GM12878 (cell line): Measurements from ENCODE around the gene GZMA.

Source experiments
- BMI1 ChIP-seq: fragments of 450-650 bp; IDR thresholded peaks from 2 replicates; pipeline ENCODE4 v1.6.1; 2016; ENCODE audit warnings: mild to moderate bottlenecking, moderate library complexity, borderline replicate concordance
- GABPA ChIP-seq: IDR thresholded peaks from 2 replicates; pipeline ENCODE4 v1.6.1; 2014; ENCODE audit warnings: antibody characterized with exemption, low read depth, mild to moderate bottlenecking, inconsistent platforms
- POLR2A ChIP-seq: IDR thresholded peaks from 2 replicates; pipeline ENCODE4 v1.6.1; 2011; ENCODE audit warnings: low read depth, mild to moderate bottlenecking, low read length
- POU2F2 ChIP-seq: IDR thresholded peaks from 3 replicates; pipeline ENCODE4 v1.6.1; 2011; ENCODE audit warnings: low read depth, mild to moderate bottlenecking, low read length, borderline replicate concordance
- RAD51 ChIP-seq: fragments of 450-650 bp; IDR thresholded peaks from 2 replicates; pipeline ENCODE4 v1.6.1; 2016; ENCODE audit warnings: moderate library complexity, mild to moderate bottlenecking, inconsistent platforms
- RB1 ChIP-seq: fragments of 450-650 bp; formaldehyde crosslinking; IDR thresholded peaks from 2 replicates; pipeline ENCODE4 v1.6.1; 2017; ENCODE audit warnings: mild to moderate bottlenecking, borderline replicate concordance
- SUZ12 ChIP-seq: fragments of 200-600 bp; sonication (generic); IDR thresholded peaks from one replicate; pipeline ENCODE4 v1.6.1; 2018; ENCODE audit warnings: antibody characterized with exemption, mild to moderate bottlenecking; ENCODE audit not compliant: unreplicated experiment
- TF ChIP-seq, protein P1 (sequence below), 3 experiments: IDR thresholded peaks in 2 of 3; conservative IDR thresholded peaks in 1 of 3; 2 replicates each; pipeline ENCODE4 v1.5.1; 2011; ENCODE audit warnings: low read depth in 3 of 3, low read length in 3 of 3, mild to moderate bottlenecking in 3 of 3, control low read depth in 2 of 3, moderate library complexity in 2 of 3, inconsistent platforms in 1 of 3, mixed read lengths in 1 of 3; ENCODE audit not compliant: control insufficient read depth in 2 of 3, insufficient read depth in 1 of 3; ENCODE audit errors: extremely low read depth in 1 of 3
- TF ChIP-seq, protein P2 (sequence below): fragments of 450-650 bp; IDR thresholded peaks from 2 replicates; pipeline ENCODE4 v1.6.1; 2014; ENCODE audit warnings: mild to moderate bottlenecking
- TF ChIP-seq, protein P3 (sequence below): IDR thresholded peaks from 2 replicates; pipeline ENCODE4 v1.6.1; 2012; ENCODE audit warnings: low read depth, low read length, improper control_type of control experiment

DNA sequence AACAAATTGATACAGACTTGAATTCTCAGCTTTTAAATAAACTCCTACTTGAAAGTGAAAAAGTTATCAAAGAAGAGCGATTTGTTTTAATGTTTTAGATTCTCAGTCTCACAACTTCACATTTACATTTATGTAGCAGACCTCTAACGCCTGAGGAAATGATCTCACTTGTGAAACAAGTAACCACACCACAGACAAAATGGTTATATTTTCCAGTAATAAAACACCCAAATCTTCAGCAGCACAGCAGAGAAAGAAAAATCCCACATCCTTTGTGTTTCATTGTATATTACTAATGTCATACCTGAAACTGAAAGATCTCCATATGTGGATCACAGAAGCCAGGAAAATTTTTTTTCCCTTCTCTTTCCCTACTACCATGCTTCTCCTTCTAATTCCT, 29.8 kb upstream of the GZMA start:
- TF ChIP-seq RB1 (no peak), RAD51 (no peak), POLR2A (no peak), POU2F2 (no peak), BMI1 (no peak), GABPA (no peak), SUZ12 (no peak)
- TF ChIP-seq, protein P1, sequence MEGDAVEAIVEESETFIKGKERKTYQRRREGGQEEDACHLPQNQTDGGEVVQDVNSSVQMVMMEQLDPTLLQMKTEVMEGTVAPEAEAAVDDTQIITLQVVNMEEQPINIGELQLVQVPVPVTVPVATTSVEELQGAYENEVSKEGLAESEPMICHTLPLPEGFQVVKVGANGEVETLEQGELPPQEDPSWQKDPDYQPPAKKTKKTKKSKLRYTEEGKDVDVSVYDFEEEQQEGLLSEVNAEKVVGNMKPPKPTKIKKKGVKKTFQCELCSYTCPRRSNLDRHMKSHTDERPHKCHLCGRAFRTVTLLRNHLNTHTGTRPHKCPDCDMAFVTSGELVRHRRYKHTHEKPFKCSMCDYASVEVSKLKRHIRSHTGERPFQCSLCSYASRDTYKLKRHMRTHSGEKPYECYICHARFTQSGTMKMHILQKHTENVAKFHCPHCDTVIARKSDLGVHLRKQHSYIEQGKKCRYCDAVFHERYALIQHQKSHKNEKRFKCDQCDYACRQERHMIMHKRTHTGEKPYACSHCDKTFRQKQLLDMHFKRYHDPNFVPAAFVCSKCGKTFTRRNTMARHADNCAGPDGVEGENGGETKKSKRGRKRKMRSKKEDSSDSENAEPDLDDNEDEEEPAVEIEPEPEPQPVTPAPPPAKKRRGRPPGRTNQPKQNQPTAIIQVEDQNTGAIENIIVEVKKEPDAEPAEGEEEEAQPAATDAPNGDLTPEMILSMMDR (IDR thresholded peaks at IDR 0.05 in 2 of 3, conservative IDR thresholded peaks at IDR 0.05 in 1 of 3; ENCODE audit: control insufficient read depth in 2 of 3, extremely low read depth in 1 of 3, insufficient read depth in 1 of 3, low read depth in 3 of 3, low read length in 3 of 3) = no peak
- TF ChIP-seq, protein P2, sequence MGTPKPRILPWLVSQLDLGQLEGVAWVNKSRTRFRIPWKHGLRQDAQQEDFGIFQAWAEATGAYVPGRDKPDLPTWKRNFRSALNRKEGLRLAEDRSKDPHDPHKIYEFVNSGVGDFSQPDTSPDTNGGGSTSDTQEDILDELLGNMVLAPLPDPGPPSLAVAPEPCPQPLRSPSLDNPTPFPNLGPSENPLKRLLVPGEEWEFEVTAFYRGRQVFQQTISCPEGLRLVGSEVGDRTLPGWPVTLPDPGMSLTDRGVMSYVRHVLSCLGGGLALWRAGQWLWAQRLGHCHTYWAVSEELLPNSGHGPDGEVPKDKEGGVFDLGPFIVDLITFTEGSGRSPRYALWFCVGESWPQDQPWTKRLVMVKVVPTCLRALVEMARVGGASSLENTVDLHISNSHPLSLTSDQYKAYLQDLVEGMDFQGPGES = no peak
- TF ChIP-seq, protein P3, sequence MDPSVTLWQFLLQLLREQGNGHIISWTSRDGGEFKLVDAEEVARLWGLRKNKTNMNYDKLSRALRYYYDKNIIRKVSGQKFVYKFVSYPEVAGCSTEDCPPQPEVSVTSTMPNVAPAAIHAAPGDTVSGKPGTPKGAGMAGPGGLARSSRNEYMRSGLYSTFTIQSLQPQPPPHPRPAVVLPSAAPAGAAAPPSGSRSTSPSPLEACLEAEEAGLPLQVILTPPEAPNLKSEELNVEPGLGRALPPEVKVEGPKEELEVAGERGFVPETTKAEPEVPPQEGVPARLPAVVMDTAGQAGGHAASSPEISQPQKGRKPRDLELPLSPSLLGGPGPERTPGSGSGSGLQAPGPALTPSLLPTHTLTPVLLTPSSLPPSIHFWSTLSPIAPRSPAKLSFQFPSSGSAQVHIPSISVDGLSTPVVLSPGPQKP = no peak
